Measurements from ENCODE around the gene SEZ6.

DNA sequence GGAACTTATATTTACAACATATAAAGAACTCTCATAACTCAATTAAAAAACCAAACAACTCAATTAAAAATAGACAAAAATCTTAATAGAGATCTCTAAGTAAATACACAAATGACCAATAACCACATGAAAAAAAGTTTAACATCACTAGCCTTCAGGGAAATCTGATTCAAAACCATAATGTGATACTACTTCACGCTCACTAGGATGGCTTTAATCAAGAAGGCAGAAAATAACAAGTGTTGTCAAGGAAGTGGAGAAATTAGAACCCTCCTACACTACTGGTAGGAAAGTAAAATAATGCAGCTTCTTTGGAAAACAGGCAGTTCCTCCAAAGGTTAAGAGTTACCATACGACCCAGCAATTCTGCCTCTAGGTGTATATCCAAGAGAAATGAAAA is 62.9 kb downstream of the SEZ6 start:
- TF ChIP-seq CTCF (IDR thresholded peaks at IDR 0.05): no peak
- no peak for TF ChIP-seq TCF7L2 (IDR thresholded peaks at IDR 0.05; ENCODE audit: low read depth, low read length)

Measured in Panc1 (cell line).